Stomach (tissue), 4 donors: ENCODE data around the gene PLEKHA5.

Experiments used
- CTCF ChIP-seq, 7 experiments: fragments of 450-650 bp in 4 of 7; fragments of 200-600 bp in 3 of 7; sonication (generic) in 3 of 7; IDR thresholded peaks; one replicate each; pipeline ENCODE4 v1.5.1; 2016 to 2019; ENCODE audit warnings: antibody characterized with exemption in 7 of 7, control low read depth in 2 of 7, mild to moderate bottlenecking in 1 of 7
- EP300 ChIP-seq: sonication (generic); formaldehyde crosslinking; IDR thresholded peaks from one replicate; pipeline ENCODE4 v1.6.1; 2017; ENCODE audit warnings: antibody characterized with exemption
- POLR2AphosphoS5 ChIP-seq, 3 donors: sonication (generic); formaldehyde crosslinking; IDR thresholded peaks; one replicate each; pipeline ENCODE4 v1.6.1; 2016; ENCODE audit warnings: antibody characterized with exemption in 3 of 3

- no peak for TF ChIP-seq CTCF (IDR thresholded peaks at IDR 0.05)
- TF ChIP-seq POLR2AphosphoS5 (IDR thresholded peaks at IDR 0.05): no peak
- no peak for TF ChIP-seq EP300
Observed at GRCh38 chr12:19245666-19246065, 116.1 kb downstream of the PLEKHA5 start.
